ENCODE results near the gene GRK4.

GRCh38 chr4:2941138-2942036, 22.0 kb upstream of the GRK4 start:
- TF ChIP-seq EZH2phosphoT487 (IDR thresholded peaks at IDR 0.05; ENCODE audit: borderline replicate concordance, low read length) (no peak), CTCF (conservative IDR thresholded peaks at IDR 0.05; ENCODE audit: low read depth, low read length) (no peak), EZH2 (IDR thresholded peaks at IDR 0.05; ENCODE audit: low read length, unreplicated experiment) (no peak)

Data from PC-3 (cell line).